SK-N-SH (cell line): ENCODE data around the gene AP1M2. TPM values are rescaled to one million over a fixed set of nuclear protein-coding genes. Genes with fewer than 3 reads are reported as not detected.

Experiments
- CTCF ChIA-PET: fragments of 300-600, 350-600 bp; formaldehyde crosslinking; extraction: SDS; loops from one replicate; lab custom pipeline; 2021; lab: Yijun Ruan, JAX
- POLR2A ChIA-PET: fragments of 350-600 bp; sonication (Branson Sonifier 250); formaldehyde crosslinking; extraction: SDS; loops from one replicate; lab custom pipeline; 2020; ENCODE audit warnings: antibody characterized with exemption, inconsistent platforms; lab: Yijun Ruan, JAX
- DNase-seq: peaks from one replicate; pipeline ENCODE4 v3.0.0; 2012
- H2AFZ ChIP-seq: fragments of 200-600 bp; sonication (generic); 2 replicates; pipeline ENCODE4 v1.8.1; 2016; ENCODE audit warnings: antibody characterized with exemption, mild to moderate bottlenecking, low read depth
- H3F3A ChIP-seq: fragments of 200-600 bp; sonication (generic); replicated peaks from 2 replicates; pipeline ENCODE3; 2016; ENCODE audit warnings: antibody characterized with exemption, mild to moderate bottlenecking; ENCODE audit not compliant: insufficient read depth
- H3K27ac ChIP-seq, 2 experiments: fragments of 200-500 bp in 1 of 2; fragments of 200-600 bp in 1 of 2; sonication (Bioruptor generic) in 1 of 2; sonication (generic), shearing (Covaris generic) in 1 of 2; 2 replicates each; pipeline versions ENCODE4 v1.5.1 to v1.6.1; 2014 to 2016; ENCODE audit warnings: low read depth in 2 of 2, inconsistent platforms in 1 of 2, low read length in 1 of 2, mild to moderate bottlenecking in 1 of 2, mixed read lengths in 1 of 2
- H3K27me3 ChIP-seq: fragments of 200-600 bp; sonication (generic), shearing (Covaris generic); 2 replicates; pipeline ENCODE4 v1.6.1; 2016; ENCODE audit warnings: mixed run types; ENCODE audit not compliant: insufficient read depth
- H3K36me3 ChIP-seq, 2 experiments: fragments of 200-500 bp in 1 of 2; fragments of 200-600 bp in 1 of 2; sonication (Bioruptor generic) in 1 of 2; sonication (generic) in 1 of 2; replicated peaks in 1 of 2; 2 replicates each; pipeline versions ENCODE3 to v1.5.1; 2014 to 2016; ENCODE audit warnings: low read length in 1 of 2, mild to moderate bottlenecking in 1 of 2; ENCODE audit not compliant: insufficient read depth in 2 of 2, control insufficient read depth in 1 of 2
- H3K4me1 ChIP-seq, 2 experiments: fragments of 200-500 bp in 1 of 2; fragments of 200-600 bp in 1 of 2; sonication (Bioruptor generic) in 1 of 2; sonication (generic), shearing (Covaris generic) in 1 of 2; 2 replicates each; pipeline versions ENCODE4 v1.5.1 to v1.6.1; 2014 to 2016; ENCODE audit warnings: low read depth in 1 of 2, low read length in 1 of 2, mixed run types in 1 of 2; ENCODE audit not compliant: insufficient read depth in 2 of 2, control insufficient read depth in 1 of 2
- H3K4me2 ChIP-seq: fragments of 200-600 bp; sonication (generic), shearing (Covaris generic); 2 replicates; pipeline ENCODE4 v1.6.1; 2017; ENCODE audit warnings: mixed run types
- H3K4me3 ChIP-seq, 2 experiments: fragments of 200-500 bp in 1 of 2; fragments of 200-600 bp in 1 of 2; sonication (Bioruptor generic) in 1 of 2; sonication (generic), shearing (Covaris generic) in 1 of 2; 2 replicates each; pipeline versions ENCODE4 v1.5.1 to v1.8.1; 2014 to 2016; ENCODE audit warnings: low read depth in 2 of 2, inconsistent platforms in 1 of 2, low read length in 1 of 2, mild to moderate bottlenecking in 1 of 2, mixed read lengths in 1 of 2, moderate library complexity in 1 of 2
- H3K79me2 ChIP-seq: fragments of 200-600 bp; sonication (generic); 2 replicates; pipeline ENCODE4 v1.8.1; 2017; ENCODE audit warnings: mild to moderate bottlenecking; ENCODE audit not compliant: insufficient read depth
- H3K9ac ChIP-seq: fragments of 200-600 bp; sonication (generic); 2 replicates; pipeline ENCODE4 v1.6.1; 2017; ENCODE audit warnings: mixed run types
- H3K9me2 ChIP-seq: fragments of 200-600 bp; sonication (generic); 2 replicates; pipeline ENCODE4 v1.6.1; 2017; ENCODE audit warnings: mixed run types
- H3K9me3 ChIP-seq: fragments of 200-600 bp; sonication (generic); 2 replicates; pipeline ENCODE4 v1.6.1; 2017; ENCODE audit warnings: mixed run types, mild to moderate bottlenecking, moderate library complexity
- H4K20me1 ChIP-seq: fragments of 200-600 bp; sonication (generic); 2 replicates; pipeline ENCODE4 v1.6.1; 2017; ENCODE audit warnings: mild to moderate bottlenecking, mixed run types; ENCODE audit not compliant: insufficient read depth
- FOXJ3 ChIP-seq: sonication (generic); formaldehyde crosslinking; IDR thresholded peaks from 2 replicates; pipeline ENCODE4 v1.5.1; 2020; ENCODE audit warnings: mild to moderate bottlenecking, missing genetic modification reagents
- GABPA ChIP-seq: IDR thresholded peaks from 2 replicates; pipeline ENCODE4 v1.4.0; 2012; ENCODE audit warnings: low read depth, mild to moderate bottlenecking
- GATA2 ChIP-seq: sonication (generic); formaldehyde crosslinking; IDR thresholded peaks from 2 replicates; pipeline ENCODE4 v1.5.0; 2020; ENCODE audit warnings: mild to moderate bottlenecking, missing genetic modification reagents
- JUND ChIP-seq: IDR thresholded peaks from 2 replicates; pipeline ENCODE4 v1.4.0; 2012
- MEF2A ChIP-seq: IDR thresholded peaks from 2 replicates; pipeline ENCODE4 v1.4.0; 2012; ENCODE audit warnings: low read depth, borderline replicate concordance
- NRF1 ChIP-seq: IDR thresholded peaks from 2 replicates; pipeline ENCODE4 v1.6.1; 2012; ENCODE audit warnings: low read depth, mild to moderate bottlenecking, low read length
- POLR2AphosphoS5 ChIP-seq: IDR thresholded peaks from 2 replicates; pipeline ENCODE4 v1.6.1; 2012; ENCODE audit warnings: low read depth, low read length
- RAD21 ChIP-seq: IDR thresholded peaks from 2 replicates; pipeline ENCODE4 v1.6.1; 2012; ENCODE audit warnings: mild to moderate bottlenecking, low read length
- RCOR1 ChIP-seq: fragments of 150-350 bp; IDR thresholded peaks from 2 replicates; pipeline ENCODE4 v1.6.1; 2017; ENCODE audit warnings: antibody characterized with exemption, low read length
- RFX5 ChIP-seq: IDR thresholded peaks from 2 replicates; pipeline ENCODE4 v1.6.1; 2012; ENCODE audit warnings: mild to moderate bottlenecking, improper control_type of control experiment, low read length
- SMC3 ChIP-seq: IDR thresholded peaks from 2 replicates; pipeline ENCODE4 v1.6.1; 2012; ENCODE audit warnings: low read depth, low read length, improper control_type of control experiment
- TEAD4 ChIP-seq: IDR thresholded peaks from 2 replicates; pipeline ENCODE4 v1.4.0; 2012; ENCODE audit warnings: mild to moderate bottlenecking, borderline replicate concordance; ENCODE audit not compliant: insufficient read depth
- YY1 ChIP-seq: IDR thresholded peaks from 2 replicates; pipeline ENCODE4 v1.4.0; 2012; ENCODE audit warnings: low read depth, mild to moderate bottlenecking
- WGBS: methylation state at CpG from one replicate; pipeline ENCODE4 v1.1.6; 2017; ENCODE audit warnings: low lambda C conversion rate; 5-methylcytosine and 5-hydroxymethylcytosine counted together
- polyA plus RNA-seq, 3 experiments: library from polyadenylated mRNA; depleted of rRNA; stranded (reverse); fragments of >200 nt; gene quantifications; 2 replicates each; pipeline ENCODE4 v1.2.3, GENCODE V29; 2012
- TF ChIP-seq, protein P1 (sequence below): IDR thresholded peaks from 2 replicates; pipeline ENCODE4; 2012
- TF ChIP-seq, protein P2 (sequence below): IDR thresholded peaks from 2 replicates; pipeline ENCODE4 v1.4.0; 2012; ENCODE audit warnings: low read depth, borderline replicate concordance

Gene AP1M2
- polyA plus RNA-seq, 1 of the 3 experiments (the other 2 are of a cell fraction): 0.30 TPM

DNA sequence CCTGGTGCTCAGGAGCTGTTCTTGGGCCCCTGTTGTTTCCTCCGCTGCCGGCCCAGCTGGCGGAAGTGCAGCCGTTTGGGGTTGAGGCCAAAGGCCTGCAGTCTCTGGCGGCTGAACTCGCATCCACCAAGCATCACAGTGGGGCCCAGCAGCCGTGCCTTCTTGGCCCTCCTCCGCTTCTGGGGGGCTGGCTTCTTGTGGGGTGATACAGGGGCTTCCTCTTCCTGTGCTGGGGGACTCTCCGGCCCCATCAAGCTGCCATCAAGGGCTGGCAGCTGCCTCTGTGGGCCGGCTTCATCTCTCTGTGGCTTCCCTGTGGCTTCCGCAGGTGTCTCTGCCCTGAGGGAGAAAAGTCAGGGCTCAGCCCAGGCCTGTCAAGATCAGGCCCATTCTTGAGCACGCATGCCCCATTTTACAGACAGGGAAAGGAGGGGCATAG is 33.1 kb downstream of the AP1M2 start:
- Histone ChIP-seq H3K4me2 (no peak overlapping the region), H4K20me1 (0 out of 2 replicates have a peak, but pooled peaks cover 3% of the 10 kb centered on the region), H3K4me1 (no peaks in the 10 kb centered on the region), H3K9me3 (no peaks in the 10 kb centered on the region), H2AFZ (no peak overlapping the region), H3F3A (peaks cover 13% of the 10 kb centered on the region), H3K4me3 (no peak overlapping the region), H3K9ac (no peak overlapping the region), H3K79me2 (no peaks in the 10 kb centered on the region), H3K27me3 (no peaks in the 10 kb centered on the region), H3K27ac (no peak overlapping the region), H3K9me2 (no peaks in the 10 kb centered on the region), H3K36me3 (peaks cover 25 to 36% of the 10 kb centered on the region in 2 experiments)
- DNase-seq: no peak
- CTCF ChIA-PET: interaction anchor here (0.8 to 3.9 kb wide), 5 partner anchors 10 to 146 kb away, joined by 3 to 19 read pairs (median 5); partner anchors contain the start of gene ATG4D
- POLR2A ChIA-PET: no interaction called here
- TF ChIP-seq POLR2AphosphoS5: no peak
- 100% methylated on average over 4 of the region's 12 CpGs for WGBS

DNA sequence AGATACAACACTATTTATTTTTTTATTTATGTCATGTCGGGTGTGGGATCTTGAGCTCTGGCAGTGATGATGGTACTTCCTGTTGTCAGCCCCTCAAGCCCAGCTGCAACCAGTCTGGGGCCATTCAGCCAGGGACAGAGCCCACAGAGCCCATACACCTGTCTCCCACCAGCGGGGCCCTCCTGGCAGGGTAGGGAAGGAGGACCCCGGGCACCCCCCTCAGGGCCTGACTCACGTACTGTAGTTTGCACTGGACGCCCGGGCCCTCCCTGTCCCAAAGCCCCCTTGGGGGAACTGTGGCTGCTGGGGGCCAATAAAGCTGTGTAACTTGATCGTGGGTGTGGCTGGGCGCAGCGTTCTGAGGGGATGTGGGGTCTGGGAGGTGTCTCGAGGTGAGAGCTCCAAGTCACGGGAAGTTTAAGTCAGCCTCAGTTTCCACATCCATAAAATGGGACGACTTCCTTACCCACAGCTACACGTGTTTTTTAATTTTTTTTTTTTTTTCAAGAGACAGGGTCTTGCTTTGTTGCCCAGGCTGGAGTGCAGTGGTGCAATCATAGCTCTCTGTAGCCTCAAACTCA is 33.9 kb downstream of the AP1M2 start:
- ChIA-PET POLR2A (interaction anchor here (0.7 to 0.8 kb wide), 2 partner anchors 13 to 15 kb away, joined by 3 to 4 read pairs; partner anchors contain the start of gene KRI1), CTCF (interaction anchor here (0.7 to 3.9 kb wide), 10 partner anchors 8 to 267 kb away, joined by 3 to 19 read pairs (median 4); partner anchors contain the start of gene ATG4D)
- H3K4me1 ChIP-seq: no peaks in the 10 kb centered on the region
- H3K4me3 ChIP-seq: no peak overlapping the region
- 0 out of 2 replicates have a peak, but pooled peaks cover 3% of the 10 kb centered on the region for H4K20me1 ChIP-seq
- H3K27ac ChIP-seq: no peak overlapping the region
- H2AFZ ChIP-seq: no peak overlapping the region
- no peaks in the 10 kb centered on the region for H3K9me2 ChIP-seq
- H3K9ac ChIP-seq: no peak overlapping the region
- H3K4me2 ChIP-seq: no peak overlapping the region
- H3K36me3 ChIP-seq: peaks cover 25 to 36% of the 10 kb centered on the region in 2 experiments
- H3K9me3 ChIP-seq: no peaks in the 10 kb centered on the region
- peaks cover 13% of the 10 kb centered on the region for H3F3A ChIP-seq
- no peak for TF ChIP-seq POLR2AphosphoS5
- no peak for TF ChIP-seq NRF1
- no peak for TF ChIP-seq SMC3
- no peak for TF ChIP-seq RFX5
- no peak for TF ChIP-seq RAD21
- TF ChIP-seq, protein P1, sequence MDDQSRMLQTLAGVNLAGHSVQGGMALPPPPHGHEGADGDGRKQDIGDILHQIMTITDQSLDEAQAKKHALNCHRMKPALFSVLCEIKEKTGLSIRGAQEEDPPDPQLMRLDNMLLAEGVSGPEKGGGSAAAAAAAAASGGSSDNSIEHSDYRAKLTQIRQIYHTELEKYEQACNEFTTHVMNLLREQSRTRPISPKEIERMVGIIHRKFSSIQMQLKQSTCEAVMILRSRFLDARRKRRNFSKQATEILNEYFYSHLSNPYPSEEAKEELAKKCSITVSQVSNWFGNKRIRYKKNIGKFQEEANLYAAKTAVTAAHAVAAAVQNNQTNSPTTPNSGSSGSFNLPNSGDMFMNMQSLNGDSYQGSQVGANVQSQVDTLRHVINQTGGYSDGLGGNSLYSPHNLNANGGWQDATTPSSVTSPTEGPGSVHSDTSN: no peak
- no peak for TF ChIP-seq JUND
- TF ChIP-seq FOXJ3 (CRISPR knock-in tag): no peak
- no peak for TF ChIP-seq RCOR1
- H3K79me2 ChIP-seq: no peaks in the 10 kb centered on the region
- DNase-seq: no peak
- H3K27me3 ChIP-seq: no peaks in the 10 kb centered on the region
- WGBS: 79% methylated on average over 5 of the region's 13 CpGs

DNA sequence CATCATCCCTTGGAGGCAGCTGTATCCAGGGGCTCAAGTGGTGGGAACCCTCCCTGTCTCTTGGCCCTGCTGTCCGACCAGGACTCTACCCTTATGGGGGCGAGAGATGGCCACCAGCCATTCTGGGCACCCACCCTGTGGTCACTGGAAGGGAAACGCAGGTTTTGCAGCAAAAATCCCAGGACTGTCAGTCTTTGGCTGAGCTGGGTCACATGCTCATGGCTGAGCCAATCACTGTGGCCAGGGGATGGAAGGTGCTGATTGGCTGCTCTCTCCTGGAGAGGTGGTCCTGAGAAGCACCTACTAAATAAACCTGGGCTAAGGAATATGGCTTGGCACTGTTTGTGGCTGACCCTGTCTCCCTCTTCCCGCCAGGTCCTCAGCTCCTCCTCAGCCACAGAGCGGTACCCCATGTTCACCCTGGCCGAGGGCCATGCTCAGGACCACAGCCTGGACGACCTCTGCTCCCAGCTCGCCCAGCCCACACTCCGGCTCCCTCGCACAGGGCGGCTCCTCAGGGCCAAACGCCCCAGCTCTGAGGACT is 34.5 kb downstream of the AP1M2 start:
- H3K9me3 ChIP-seq: no peaks in the 10 kb centered on the region
- 97% methylated on average over 9 of the region's 12 CpGs for WGBS
- no peaks in the 10 kb centered on the region for H3K79me2 ChIP-seq
- 0 out of 2 replicates have a peak, but pooled peaks cover 3% of the 10 kb centered on the region for H4K20me1 ChIP-seq
- H3K4me1 ChIP-seq: no peaks in the 10 kb centered on the region
- no peak overlapping the region for H3K27ac ChIP-seq
- peaks cover 13% of the 10 kb centered on the region for H3F3A ChIP-seq
- peaks cover 25 to 32% of the 10 kb centered on the region in 2 experiments for H3K36me3 ChIP-seq
- H3K4me3 ChIP-seq: no peak overlapping the region
- ChIA-PET POLR2A (interaction anchor here (0.7 to 0.8 kb wide), 2 partner anchors 13 to 15 kb away, joined by 3 to 4 read pairs; partner anchors contain the start of gene KRI1), CTCF (interaction anchor here (0.7 to 3.9 kb wide), 8 partner anchors 8 to 268 kb away, joined by 3 to 19 read pairs (median 4); partner anchors contain the start of gene ATG4D)
- H3K4me2 ChIP-seq: no peak overlapping the region
- no peaks in the 10 kb centered on the region for H3K27me3 ChIP-seq
- H3K9ac ChIP-seq: no peak overlapping the region
- TF ChIP-seq POLR2AphosphoS5 (peak; percentile 47), TEAD4 (no peak), YY1 (no peak), MEF2A (no peak), GABPA (no peak), GATA2 (CRISPR knock-in tag) (no peak)
- TF ChIP-seq, protein P2, sequence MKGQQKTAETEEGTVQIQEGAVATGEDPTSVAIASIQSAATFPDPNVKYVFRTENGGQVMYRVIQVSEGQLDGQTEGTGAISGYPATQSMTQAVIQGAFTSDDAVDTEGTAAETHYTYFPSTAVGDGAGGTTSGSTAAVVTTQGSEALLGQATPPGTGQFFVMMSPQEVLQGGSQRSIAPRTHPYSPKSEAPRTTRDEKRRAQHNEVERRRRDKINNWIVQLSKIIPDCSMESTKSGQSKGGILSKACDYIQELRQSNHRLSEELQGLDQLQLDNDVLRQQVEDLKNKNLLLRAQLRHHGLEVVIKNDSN: peak; percentile 81; the same call in 1 of the 2 replicates
- H3K9me2 ChIP-seq: no peaks in the 10 kb centered on the region
- H2AFZ ChIP-seq: no peak overlapping the region
- DNase-seq: peak; percentile 75
